ENCODE measurements around the gene C19orf47.
"Not testable (repeated sequence)": the region's sequence is repeated elsewhere in the genome, so short reads cannot be mapped to it uniquely, and the experiment has no call there.

Gene C19orf47

GRCh38 chr19:40377876-40378385, 29.7 kb upstream of the C19orf47 start:
- DNase-seq (ENCODE audit: low spot score) = no peak

GRCh38 chr19:40376286-40376862, 28.2 kb upstream of the C19orf47 start:
- DNase-seq (ENCODE audit: low spot score) = no peak

- DNase-seq (ENCODE audit: low spot score) = no peak
These were observed 25.9 kb upstream of the C19orf47 start for GRCh38 chr19:40374084-40374483.

- DNase-seq (ENCODE audit: low spot score) = no peak
These were observed 23.6 kb upstream of the C19orf47 start for GRCh38 chr19:40371802-40372122.

- DNase-seq (ENCODE audit: low spot score) = no peak
These were observed 23.0 kb upstream of the C19orf47 start for GRCh38 chr19:40370997-40371801.

GRCh38 chr19:40370253-40370652, 22.1 kb upstream of the C19orf47 start:
- DNase-seq (ENCODE audit: low spot score) = not testable (repeated sequence)

GRCh38 chr19:40369797-40370196, 21.6 kb upstream of the C19orf47 start:
- DNase-seq (ENCODE audit: low spot score) = no peak

- DNase-seq (ENCODE audit: low spot score) = no peak
These were observed 19.6 kb upstream of the C19orf47 start for GRCh38 chr19:40367577-40368434.

GRCh38 chr19:40366697-40367561, 18.7 kb upstream of the C19orf47 start:
- DNase-seq (ENCODE audit: low spot score) = no peak

GRCh38 chr19:40365613-40366401, 17.6 kb upstream of the C19orf47 start:
- DNase-seq (ENCODE audit: low spot score) = peak; percentile 36

GRCh38 chr19:40365010-40365409, 16.8 kb upstream of the C19orf47 start:
- DNase-seq (ENCODE audit: low spot score) = no peak

- no peak for DNase-seq (ENCODE audit: low spot score)
These were observed 14.9 kb upstream of the C19orf47 start for GRCh38 chr19:40363069-40363468.

GRCh38 chr19:40362160-40362559, 14.0 kb upstream of the C19orf47 start:
- no peak for DNase-seq (ENCODE audit: low spot score)

- DNase-seq (ENCODE audit: low spot score) = peak; percentile 50
These were observed 12.6 kb upstream of the C19orf47 start for GRCh38 chr19:40360708-40361241.

- no peak for DNase-seq (ENCODE audit: low spot score)
These were observed 12.0 kb upstream of the C19orf47 start for GRCh38 chr19:40360020-40360707.

GRCh38 chr19:40358773-40359172, 10.6 kb upstream of the C19orf47 start:
- peak; percentile 62 for DNase-seq (ENCODE audit: low spot score)

GRCh38 chr19:40357640-40358039, 9.4 kb upstream of the C19orf47 start:
- no peak for DNase-seq (ENCODE audit: low spot score)

GRCh38 chr19:40356681-40357595, 8.7 kb upstream of the C19orf47 start:
- no peak for DNase-seq (ENCODE audit: low spot score)
